ENCODE data around the gene ST3GAL3. TPM values are rescaled to one million over a fixed set of nuclear protein-coding genes. Genes with fewer than 3 reads are reported as not detected.

Gene ST3GAL3
- total RNA-seq, 1 donor from 2014 or later, result 14.9 TPM

DNA sequence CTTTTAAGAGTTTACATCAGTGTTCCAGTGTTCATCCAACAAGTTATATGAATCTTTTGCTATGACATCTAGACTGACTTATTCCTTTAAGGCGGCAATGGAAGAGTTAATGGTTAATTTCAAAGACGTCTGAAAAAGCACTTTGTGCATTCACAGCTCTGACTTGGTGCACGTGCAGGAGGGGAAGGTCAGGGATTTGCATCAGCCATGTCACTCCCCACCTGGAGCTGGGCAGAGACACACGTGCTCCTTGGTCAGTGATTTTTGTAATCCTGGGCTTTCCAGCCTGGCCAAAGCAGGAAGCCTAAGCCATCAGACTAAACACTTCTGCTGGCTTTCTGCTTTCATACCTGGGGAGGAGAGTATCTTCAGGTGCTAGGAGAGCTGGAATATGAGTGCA lies 96.3 kb downstream of the ST3GAL3 start:
- TF ChIP-seq, protein P1, sequence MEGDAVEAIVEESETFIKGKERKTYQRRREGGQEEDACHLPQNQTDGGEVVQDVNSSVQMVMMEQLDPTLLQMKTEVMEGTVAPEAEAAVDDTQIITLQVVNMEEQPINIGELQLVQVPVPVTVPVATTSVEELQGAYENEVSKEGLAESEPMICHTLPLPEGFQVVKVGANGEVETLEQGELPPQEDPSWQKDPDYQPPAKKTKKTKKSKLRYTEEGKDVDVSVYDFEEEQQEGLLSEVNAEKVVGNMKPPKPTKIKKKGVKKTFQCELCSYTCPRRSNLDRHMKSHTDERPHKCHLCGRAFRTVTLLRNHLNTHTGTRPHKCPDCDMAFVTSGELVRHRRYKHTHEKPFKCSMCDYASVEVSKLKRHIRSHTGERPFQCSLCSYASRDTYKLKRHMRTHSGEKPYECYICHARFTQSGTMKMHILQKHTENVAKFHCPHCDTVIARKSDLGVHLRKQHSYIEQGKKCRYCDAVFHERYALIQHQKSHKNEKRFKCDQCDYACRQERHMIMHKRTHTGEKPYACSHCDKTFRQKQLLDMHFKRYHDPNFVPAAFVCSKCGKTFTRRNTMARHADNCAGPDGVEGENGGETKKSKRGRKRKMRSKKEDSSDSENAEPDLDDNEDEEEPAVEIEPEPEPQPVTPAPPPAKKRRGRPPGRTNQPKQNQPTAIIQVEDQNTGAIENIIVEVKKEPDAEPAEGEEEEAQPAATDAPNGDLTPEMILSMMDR (IDR thresholded peaks at IDR 0.05; ENCODE audit: unreplicated experiment), result no peak
- DNase-seq (ENCODE audit: low spot score), result no peak
- Mint-ChIP-seq H3K4me1 (ENCODE audit: unreplicated experiment) (peaks cover under 1% of the 10 kb centered on the region), H3K27me3 (ENCODE audit: unreplicated experiment) (peaks cover 3% of the 10 kb centered on the region), H3K4me3 (ENCODE audit: unreplicated experiment) (no peak overlapping the region), H3K27ac (ENCODE audit: unreplicated experiment) (no peak overlapping the region), H3K36me3 (ENCODE audit: low read depth, unreplicated experiment) (peaks cover 4% of the 10 kb centered on the region), H3K9me3 (ENCODE audit: unreplicated experiment) (no peaks in the 10 kb centered on the region)

DNA sequence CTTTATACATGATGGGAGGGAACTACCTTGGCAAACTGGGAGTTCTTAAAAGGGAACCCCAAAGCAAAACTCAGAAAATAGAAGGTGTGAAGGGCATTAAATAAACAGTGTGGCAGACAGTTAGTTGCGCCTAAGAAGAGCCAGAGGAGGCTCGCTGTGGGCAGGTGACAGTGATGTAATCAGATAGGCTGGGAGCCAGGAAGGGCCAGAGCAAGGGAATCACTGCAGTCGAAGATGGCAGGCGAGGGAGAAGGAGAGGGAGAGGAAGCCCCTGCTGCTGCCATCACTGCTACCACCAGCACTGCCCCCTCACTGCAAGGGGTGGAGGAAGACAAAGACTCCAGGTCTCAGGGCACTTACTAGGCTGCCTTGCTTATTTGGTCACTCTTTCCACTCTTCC lies 97.2 kb downstream of the ST3GAL3 start:
- no peak overlapping the region for H3K27ac Mint-ChIP-seq (ENCODE audit: unreplicated experiment)
- no peak overlapping the region for H3K4me3 Mint-ChIP-seq (ENCODE audit: unreplicated experiment)
- TF ChIP-seq, protein P1 (IDR thresholded peaks at IDR 0.05; ENCODE audit: unreplicated experiment), result no peak
- H3K27me3 Mint-ChIP-seq (ENCODE audit: unreplicated experiment), result peaks cover 3% of the 10 kb centered on the region
- no peaks in the 10 kb centered on the region for H3K9me3 Mint-ChIP-seq (ENCODE audit: unreplicated experiment)
- no peak for DNase-seq (ENCODE audit: low spot score)
- peaks cover 10% of the 10 kb centered on the region for H3K36me3 Mint-ChIP-seq (ENCODE audit: low read depth, unreplicated experiment)
- H3K4me1 Mint-ChIP-seq (ENCODE audit: unreplicated experiment), result no peaks in the 10 kb centered on the region

DNA sequence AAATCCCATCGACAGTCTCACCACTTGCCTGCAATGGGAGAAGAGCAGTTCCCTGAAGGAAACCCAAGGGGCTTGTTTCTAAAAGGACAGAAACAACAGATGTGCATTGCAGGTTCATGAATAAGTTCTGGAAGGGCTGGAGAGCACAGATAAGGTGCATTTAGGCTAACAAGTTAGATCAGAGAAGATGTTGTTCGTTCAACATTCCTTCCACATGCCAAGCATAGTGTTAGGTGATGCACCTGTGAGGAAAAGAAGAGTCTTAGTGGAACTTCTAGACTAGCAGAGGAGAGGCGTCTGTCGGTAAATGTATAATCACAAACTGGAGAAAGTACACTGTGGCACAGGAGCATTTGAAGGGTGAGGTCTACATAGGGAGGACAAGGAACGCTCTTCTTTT lies 98.0 kb downstream of the ST3GAL3 start:
- H3K4me3 Mint-ChIP-seq (ENCODE audit: unreplicated experiment), result no peak overlapping the region
- DNase-seq (ENCODE audit: low spot score), result no peak
- TF ChIP-seq, protein P1 (IDR thresholded peaks at IDR 0.05; ENCODE audit: unreplicated experiment), result no peak
- H3K27ac Mint-ChIP-seq (ENCODE audit: unreplicated experiment), result no peak overlapping the region
- H3K9me3 Mint-ChIP-seq (ENCODE audit: unreplicated experiment), result no peaks in the 10 kb centered on the region
- peaks cover 3% of the 10 kb centered on the region for H3K27me3 Mint-ChIP-seq (ENCODE audit: unreplicated experiment)
- H3K36me3 Mint-ChIP-seq (ENCODE audit: low read depth, unreplicated experiment), result peaks cover 10% of the 10 kb centered on the region
- no peaks in the 10 kb centered on the region for H3K4me1 Mint-ChIP-seq (ENCODE audit: unreplicated experiment)

DNA sequence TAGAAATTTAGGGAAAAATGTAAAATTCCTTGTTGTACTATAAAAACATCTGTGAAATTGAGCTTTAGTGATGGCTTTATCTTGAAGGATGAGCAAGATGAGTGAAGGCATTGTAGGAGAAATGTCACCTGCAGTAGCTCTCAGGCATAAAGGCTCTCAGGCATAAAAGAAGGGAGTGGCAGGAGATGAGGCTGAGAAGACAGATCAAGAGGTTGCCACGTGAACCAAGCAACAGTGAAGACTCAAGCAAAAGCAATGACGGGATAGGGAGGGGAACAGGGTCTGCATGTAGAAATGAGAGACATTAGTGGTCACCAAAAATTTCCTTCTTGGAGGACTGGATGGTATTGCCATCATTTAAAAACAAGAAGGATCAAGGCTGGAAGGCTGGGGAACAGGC lies 98.8 kb downstream of the ST3GAL3 start:
- Mint-ChIP-seq H3K9me3 (ENCODE audit: unreplicated experiment) (no peaks in the 10 kb centered on the region), H3K4me3 (ENCODE audit: unreplicated experiment) (no peak overlapping the region), H3K27ac (ENCODE audit: unreplicated experiment) (no peak overlapping the region), H3K4me1 (ENCODE audit: unreplicated experiment) (no peaks in the 10 kb centered on the region), H3K27me3 (ENCODE audit: unreplicated experiment) (peaks cover 3% of the 10 kb centered on the region), H3K36me3 (ENCODE audit: low read depth, unreplicated experiment) (peaks cover 10% of the 10 kb centered on the region)
- DNase-seq (ENCODE audit: low spot score), result no peak
- TF ChIP-seq, protein P1 (IDR thresholded peaks at IDR 0.05; ENCODE audit: unreplicated experiment), result no peak

DNA sequence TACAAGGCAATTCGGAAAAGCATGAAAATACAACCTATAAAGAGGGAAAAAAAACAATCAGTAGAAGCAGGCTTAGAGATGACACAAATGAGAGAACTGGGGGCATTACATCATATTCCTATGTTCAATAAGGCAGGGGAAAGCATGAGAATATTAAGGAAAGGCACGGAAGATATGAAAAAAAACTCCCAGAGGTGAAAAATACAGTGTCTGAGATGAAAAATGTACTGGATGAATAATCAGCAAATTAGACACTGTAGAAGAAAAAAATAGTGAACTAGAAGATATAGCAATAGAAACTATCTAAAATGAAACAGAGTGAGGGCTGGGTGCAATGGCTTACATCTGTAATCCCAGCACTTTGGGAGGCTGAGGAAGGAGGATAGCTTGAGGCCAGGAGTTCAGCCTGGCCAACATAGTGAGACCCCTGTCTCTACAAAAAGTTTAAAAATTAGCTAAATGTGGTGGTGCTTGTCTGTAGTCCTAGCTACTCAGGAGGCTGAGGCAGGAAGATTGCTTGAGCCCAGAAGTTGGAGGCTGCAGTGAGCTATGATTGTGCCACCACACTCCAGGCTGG lies 101.8 kb downstream of the ST3GAL3 start:
- DNase-seq (ENCODE audit: low spot score), result no peak
- Mint-ChIP-seq H3K27me3 (ENCODE audit: unreplicated experiment) (peaks cover 6% of the 10 kb centered on the region), H3K4me1 (ENCODE audit: unreplicated experiment) (no peaks in the 10 kb centered on the region), H3K36me3 (ENCODE audit: low read depth, unreplicated experiment) (peaks cover 10% of the 10 kb centered on the region), H3K9me3 (ENCODE audit: unreplicated experiment) (no peaks in the 10 kb centered on the region), H3K27ac (ENCODE audit: unreplicated experiment) (no peak overlapping the region), H3K4me3 (ENCODE audit: unreplicated experiment) (peak overlapping the region; percentile 45)
- TF ChIP-seq, protein P1 (IDR thresholded peaks at IDR 0.05; ENCODE audit: unreplicated experiment), result no peak

Data from endothelial cell (in vitro differentiated cells).